ENCODE data around the gene KLF2.

The KLF2 gene

DNA sequence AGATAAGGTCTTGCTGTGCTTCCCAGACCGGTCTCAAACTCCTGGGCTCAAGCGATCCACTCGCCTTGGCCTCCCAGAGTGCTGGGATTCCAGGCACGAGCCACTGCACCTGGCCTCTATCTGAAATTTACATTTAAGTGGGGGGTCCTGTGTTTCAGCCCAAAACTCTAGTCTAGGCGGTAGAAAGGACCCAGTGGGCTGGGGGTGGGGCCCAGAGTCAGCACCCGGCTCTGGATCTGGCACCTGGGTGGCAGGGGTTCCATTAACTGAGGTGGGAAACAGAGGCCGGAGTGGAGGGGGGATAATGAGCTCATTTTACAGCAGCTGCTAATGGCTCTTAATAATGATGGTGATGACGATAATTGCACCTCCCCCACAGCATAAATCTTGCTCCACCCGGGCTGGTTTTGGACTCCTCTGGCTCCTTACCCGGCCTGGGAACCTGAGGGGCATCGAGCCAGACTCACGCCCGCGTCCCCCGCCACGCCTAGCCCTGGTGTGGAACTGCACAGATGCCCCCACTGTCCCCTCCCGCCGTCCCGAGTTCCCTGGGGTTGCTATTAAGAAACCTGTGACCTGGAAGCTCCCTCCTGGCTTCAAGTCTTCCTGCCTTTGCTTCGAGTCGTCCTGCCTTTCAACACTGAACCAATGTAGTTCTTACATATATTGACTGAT, 17.8 kb upstream of the KLF2 start:
- no peak for DNase-seq (ENCODE audit: low read depth in 2 of 2, low spot score in 1 of 2)

- DNase-seq (ENCODE audit: low read depth in 2 of 2, low spot score in 1 of 2): no peak
These were observed 16.5 kb upstream of the KLF2 start for GRCh38 chr19:16308081-16308480.

DNA sequence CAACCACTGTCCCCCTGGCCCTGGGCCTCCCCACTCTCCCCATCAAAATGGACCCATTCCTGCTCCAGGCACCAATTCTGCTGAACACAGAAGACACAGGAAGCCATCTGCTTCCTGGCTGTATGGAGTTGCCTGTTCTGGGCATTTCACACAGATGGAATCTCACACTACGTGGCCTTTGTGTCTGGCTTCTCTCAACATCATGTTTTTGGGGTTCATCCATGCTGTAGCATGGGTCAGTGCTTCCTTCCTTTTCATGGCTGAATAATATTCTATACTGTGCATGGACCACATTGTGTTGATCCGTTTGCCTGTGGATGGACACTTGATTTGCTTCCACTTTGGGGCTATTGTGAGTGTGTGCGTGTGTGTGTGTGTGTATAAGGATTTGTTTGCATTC, 15.0 kb upstream of the KLF2 start:
- no peak for DNase-seq (ENCODE audit: low read depth in 2 of 2, low spot score in 1 of 2)

- DNase-seq (ENCODE audit: low read depth in 2 of 2, low spot score in 1 of 2): no peak
These were observed 8.7 kb upstream of the KLF2 start for GRCh38 chr19:16315825-16316505.

DNA sequence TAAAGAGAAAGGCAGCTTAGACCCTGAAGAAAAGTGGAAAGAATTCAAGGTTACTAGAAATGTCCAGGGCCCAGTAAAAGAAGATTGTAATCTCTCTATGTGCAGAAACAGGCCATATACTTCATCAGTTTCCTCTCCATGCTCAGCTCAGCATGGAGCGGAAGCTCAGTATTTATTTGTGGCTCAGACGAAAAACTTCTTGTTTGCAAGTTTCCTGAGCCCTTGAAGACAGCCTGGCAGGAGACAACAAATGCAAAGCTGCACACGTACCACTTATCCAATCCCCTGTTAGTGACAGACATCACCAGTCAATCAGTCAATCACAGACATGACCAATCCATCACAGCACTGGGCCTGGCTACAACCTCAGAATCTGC, 8.1 kb upstream of the KLF2 start:
- DNase-seq (ENCODE audit: low read depth in 2 of 2, low spot score in 1 of 2): no peak

DNA sequence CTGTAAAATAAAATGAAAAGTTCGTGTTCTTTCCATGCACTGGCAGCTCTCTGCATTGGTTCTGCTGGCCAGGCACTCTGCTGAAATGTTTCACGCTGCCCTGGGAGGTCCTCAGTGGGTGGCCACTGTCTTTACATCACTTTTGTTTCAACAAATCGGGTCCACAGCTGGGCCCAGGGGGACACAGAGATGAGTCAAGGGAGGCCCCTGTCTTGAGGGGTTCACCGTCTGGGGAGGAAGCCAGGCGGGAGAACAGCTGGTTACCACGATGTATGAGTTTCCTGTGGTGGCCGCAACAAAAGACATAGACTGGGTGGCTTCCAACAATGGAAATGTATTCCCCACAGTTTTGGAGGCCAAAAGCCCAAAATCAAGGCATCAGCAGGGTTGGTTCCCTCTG, 5.1 kb upstream of the KLF2 start:
- DNase-seq (ENCODE audit: low read depth in 2 of 2, low spot score in 1 of 2): no peak

DNA sequence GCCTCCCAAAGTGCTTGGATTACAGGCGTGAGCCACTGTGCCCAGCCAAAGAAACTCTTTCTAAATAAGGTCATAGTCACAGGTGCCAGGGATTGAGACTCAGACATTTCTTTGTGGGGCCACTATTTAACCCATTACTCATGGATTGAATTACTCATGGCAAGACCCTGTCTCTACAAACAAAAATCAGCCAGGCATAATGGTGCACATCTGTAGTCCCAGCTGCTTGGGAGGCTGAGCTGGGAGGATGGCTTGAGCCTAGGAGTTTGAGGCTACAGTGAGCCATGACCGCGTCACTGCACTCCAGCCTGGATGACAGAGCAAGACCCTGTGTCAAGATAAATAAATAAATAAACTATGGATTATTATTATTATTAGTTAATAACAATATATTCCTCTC, 3.6 kb upstream of the KLF2 start:
- no peak for DNase-seq (ENCODE audit: low read depth in 2 of 2, low spot score in 1 of 2)

- DNase-seq (ENCODE audit: low read depth in 2 of 2, low spot score in 1 of 2): no peak
These were observed 518 bp downstream of the KLF2 start for GRCh38 chr19:16325161-16325527.

DNA sequence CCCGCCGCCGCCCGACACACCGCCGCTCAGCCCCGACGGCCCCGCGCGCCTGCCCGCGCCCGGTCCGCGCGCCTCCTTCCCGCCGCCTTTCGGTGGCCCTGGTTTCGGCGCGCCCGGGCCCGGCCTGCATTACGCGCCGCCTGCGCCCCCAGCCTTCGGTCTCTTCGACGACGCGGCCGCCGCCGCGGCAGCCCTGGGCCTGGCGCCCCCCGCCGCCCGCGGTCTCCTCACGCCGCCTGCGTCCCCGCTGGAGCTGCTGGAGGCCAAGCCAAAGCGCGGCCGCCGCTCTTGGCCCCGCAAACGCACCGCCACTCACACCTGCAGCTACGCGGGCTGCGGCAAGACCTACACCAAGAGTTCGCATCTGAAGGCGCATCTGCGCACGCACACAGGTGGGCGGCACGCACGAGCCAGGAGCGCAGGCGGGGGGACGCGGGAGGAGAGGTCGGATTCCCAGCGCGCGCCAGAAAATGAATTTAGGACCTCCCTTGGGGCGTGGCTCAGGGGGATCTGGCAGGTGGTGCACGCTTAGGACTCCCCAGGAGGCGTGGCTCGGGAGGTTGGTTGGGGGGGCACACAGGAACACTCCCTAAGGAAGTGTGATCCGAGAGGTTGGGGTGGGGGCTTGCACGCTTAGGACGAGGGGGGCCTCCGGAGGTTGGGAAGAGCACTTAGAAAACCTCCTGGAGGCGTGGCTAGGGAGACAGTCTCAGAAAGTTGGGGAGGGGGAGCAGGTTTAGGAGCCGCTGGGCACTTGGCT, 1.2 kb downstream of the KLF2 start:
- no peak for DNase-seq (ENCODE audit: low read depth in 2 of 2, low spot score in 1 of 2)

- no peak for DNase-seq (ENCODE audit: low read depth in 2 of 2, low spot score in 1 of 2)
These were observed 2.0 kb downstream of the KLF2 start for GRCh38 chr19:16326401-16327168.

- no peak for DNase-seq (ENCODE audit: low read depth in 2 of 2, low spot score in 1 of 2)
These were observed 2.5 kb downstream of the KLF2 start for GRCh38 chr19:16327169-16327475.

DNA sequence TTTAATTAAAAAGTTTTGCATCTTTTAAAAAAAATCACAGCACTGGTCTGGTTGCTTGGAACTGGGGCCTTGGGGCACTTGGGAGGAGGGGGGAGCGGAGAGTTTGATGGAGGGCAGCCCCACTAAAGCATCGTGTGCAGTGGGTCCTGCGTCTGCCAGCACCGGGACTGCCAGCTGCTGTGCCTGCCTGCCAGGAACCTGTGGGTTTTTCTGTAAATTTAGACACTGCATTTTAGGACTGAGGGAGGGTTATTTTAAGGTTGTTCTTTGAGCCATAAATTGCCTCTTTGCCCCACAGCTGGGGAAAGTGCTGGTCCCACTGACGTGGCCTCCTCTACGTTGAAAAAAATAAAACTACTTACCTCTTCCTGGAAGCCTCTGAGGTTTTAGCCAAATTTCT, 2.9 kb downstream of the KLF2 start:
- no peak for DNase-seq (ENCODE audit: low read depth in 2 of 2, low spot score in 1 of 2)

DNA sequence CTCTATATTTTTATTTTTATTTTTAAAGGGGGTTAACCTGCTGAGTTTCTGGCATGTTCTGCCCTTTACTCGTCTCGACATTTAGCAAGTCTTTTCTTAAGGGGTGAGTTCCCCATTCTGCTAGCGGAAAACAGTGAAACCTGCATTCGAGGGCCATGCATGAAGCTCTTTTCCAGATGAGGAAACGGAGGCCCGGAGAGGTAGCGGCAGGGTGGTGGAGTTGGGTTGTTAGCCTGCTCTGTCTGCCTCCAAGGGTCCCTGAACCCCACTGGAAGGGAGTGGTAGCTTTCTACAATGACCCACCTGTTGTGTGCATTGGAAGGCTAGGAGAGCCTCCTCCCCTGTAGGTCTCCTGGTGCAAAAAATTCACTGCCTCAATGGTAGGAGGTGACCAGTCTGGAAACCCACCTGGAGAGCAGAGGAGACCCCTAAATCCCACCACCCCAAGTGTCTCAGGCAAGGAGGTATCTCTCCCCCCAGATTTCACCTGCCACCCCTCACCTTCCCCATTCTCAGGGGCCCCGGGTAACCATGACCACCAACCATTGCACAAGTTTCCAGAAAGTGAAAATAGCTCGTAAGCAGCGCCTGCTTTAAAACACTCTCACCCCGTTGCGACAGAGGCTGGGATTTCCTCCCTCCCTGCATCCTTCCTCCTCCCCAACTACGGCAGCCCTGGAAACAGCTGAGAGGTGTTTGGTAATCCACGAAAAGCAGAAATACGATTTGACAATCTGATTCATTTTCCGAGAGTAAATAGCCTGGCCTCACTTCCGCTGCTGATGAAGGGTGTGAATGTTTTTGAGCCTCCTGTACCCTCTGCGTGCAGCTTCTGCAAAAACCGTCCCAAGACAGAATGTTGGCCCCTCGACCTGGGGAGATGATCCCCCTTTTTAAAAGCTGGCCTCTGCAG, 3.5 kb downstream of the KLF2 start:
- no peak for DNase-seq (ENCODE audit: low read depth in 2 of 2, low spot score in 1 of 2)

- no peak for DNase-seq (ENCODE audit: low read depth in 2 of 2, low spot score in 1 of 2)
These were observed 4.3 kb downstream of the KLF2 start for GRCh38 chr19:16328824-16329482.

- DNase-seq (ENCODE audit: low read depth in 2 of 2, low spot score in 1 of 2): peak; percentile 77 to 86
These were observed 5.8 kb downstream of the KLF2 start for GRCh38 chr19:16330368-16330801.

- DNase-seq (ENCODE audit: low read depth in 2 of 2, low spot score in 1 of 2): no peak
These were observed 6.4 kb downstream of the KLF2 start for GRCh38 chr19:16330806-16331690.

- DNase-seq (ENCODE audit: low read depth in 2 of 2, low spot score in 1 of 2): no peak
These were observed 8.5 kb downstream of the KLF2 start for GRCh38 chr19:16333001-16333586.

DNA sequence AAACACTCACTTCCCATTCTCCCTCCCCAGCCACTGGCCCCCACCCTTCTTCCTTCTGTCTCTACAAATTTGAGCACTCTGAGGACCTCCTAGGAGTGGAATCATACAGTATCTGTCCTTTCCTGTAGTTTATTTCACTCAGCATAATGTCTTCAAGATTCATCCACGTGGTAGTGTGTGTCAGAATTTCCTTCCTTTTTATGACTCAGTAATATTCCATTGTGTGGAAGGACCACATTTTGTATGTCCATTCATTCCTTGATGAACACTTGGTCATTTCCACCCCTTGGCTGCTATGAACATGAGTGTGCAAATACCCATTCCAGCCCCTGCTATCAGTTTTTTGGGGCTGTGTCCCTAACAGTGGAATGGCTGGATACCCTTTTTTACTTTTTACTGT, 9.8 kb downstream of the KLF2 start:
- no peak for DNase-seq (ENCODE audit: low read depth in 2 of 2, low spot score in 1 of 2)

DNA sequence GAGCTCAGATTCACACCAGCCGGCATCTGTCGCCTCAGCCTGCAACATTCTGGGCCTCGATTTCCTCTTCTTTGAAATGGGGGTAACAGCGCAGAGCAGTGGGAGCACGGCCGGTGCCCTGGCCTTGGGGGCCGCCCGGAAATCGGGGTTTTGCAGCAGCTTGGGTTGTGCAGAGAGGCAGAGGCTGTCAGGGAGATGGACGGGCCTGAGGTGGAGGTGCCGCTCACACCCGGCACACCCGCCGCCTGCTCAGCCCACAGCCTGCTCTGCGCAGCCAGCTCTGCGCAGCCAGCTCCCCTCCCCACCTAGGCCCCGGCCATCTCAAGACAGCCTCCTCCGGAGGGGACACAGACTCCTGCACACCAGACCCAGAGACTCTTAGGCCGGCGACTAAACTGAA, 10.6 kb downstream of the KLF2 start:
- DNase-seq (ENCODE audit: low read depth in 2 of 2, low spot score in 1 of 2): no peak
